Large intestine (tissue), 3 donors: Measurements from ENCODE around the gene RPL10. TPM values are rescaled to one million over a fixed set of nuclear protein-coding genes. Genes with fewer than 3 reads are reported as not detected.

Experiments
- DNase-seq, 2 donors: peaks; one replicate each; pipeline versions ENCODE4 v3.0.0 to v3.0.0-alpha.2; 2013
- H3K27ac ChIP-seq: one replicate; pipeline ENCODE4 v1.5.1; 2013; ENCODE audit warnings: low read length
- H3K27me3 ChIP-seq: 2 replicates; pipeline ENCODE4 v1.6.1; 2013; ENCODE audit warnings: low read length; ENCODE audit not compliant: control insufficient read depth, insufficient read depth
- H3K36me3 ChIP-seq: 2 replicates; pipeline ENCODE4 v1.6.1; 2013; ENCODE audit warnings: low read length; ENCODE audit not compliant: control insufficient read depth, insufficient read depth
- H3K4me1 ChIP-seq: one replicate; pipeline ENCODE4 v1.6.1; 2013; ENCODE audit warnings: low read length; ENCODE audit not compliant: control insufficient read depth, insufficient read depth
- H3K4me3 ChIP-seq: one replicate; pipeline ENCODE4 v1.5.1; 2013; ENCODE audit warnings: low read length
- H3K9me3 ChIP-seq: one replicate; pipeline ENCODE4 v1.6.1; 2013; ENCODE audit warnings: mild to moderate bottlenecking, low read depth, low read length, moderate library complexity; ENCODE audit not compliant: control insufficient read depth
- WGBS: methylation state at CpG from one replicate; pipeline ENCODE4 v1.1.5; 2013; ENCODE audit warnings: low lambda C conversion rate; ENCODE audit not compliant: insufficient coverage; 5-methylcytosine and 5-hydroxymethylcytosine counted together
- polyA plus RNA-seq: library from polyadenylated mRNA; unstranded; fragments of 120-200 nt; gene quantifications from one replicate; pipeline ENCODE4 v1.2.1, GENCODE V29; 2013

RPL10 gene
- polyA plus RNA-seq, 1 donor: 5,173 TPM

DNA sequence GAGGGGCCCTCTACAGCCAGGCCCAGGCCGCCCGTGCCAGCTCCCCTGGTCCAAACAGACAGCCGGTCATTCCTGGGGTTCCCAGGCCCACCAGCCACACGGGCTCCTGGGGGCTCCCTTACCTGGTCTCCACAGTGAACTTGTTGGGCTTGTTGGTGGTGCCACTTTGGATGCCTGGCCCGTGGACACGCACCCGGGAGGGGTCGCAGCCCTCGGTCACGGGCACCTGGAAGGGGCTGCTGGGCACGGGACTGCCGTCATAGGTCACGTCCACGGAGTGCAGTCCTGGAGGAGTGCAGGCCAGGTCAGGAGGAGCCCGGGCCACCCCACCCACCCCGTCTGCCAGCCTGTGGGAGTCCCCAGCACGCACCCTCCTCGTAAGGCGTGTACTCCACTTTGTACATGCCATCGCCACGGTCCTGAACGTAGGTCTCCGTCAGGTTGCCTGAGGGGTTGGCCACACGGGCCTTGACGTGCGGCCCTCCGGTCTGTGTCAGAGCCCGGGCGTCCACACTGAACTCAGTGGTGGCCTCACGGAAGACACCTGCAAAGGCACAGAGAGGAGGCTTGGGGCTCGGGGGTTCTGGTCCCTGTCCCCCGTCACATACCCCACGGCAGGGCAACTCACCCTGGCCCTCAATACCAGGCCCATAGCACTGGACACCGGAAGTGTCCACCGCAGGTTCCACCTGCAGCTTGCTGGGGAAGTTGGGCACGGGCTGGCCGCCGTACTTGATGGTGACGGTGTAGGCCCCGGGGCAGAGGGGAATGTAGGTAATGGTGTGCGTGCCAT lies 38.6 kb upstream of the RPL10 start:
- H3K36me3 ChIP-seq: peaks cover 30% of the 10 kb centered on the region
- no peak overlapping the region for H3K27ac ChIP-seq
- no peaks in the 10 kb centered on the region for H3K9me3 ChIP-seq
- DNase-seq: no peak
- no CpG with 5 or more reads among the region's 41 CpGs for WGBS
- H3K27me3 ChIP-seq: no peaks in the 10 kb centered on the region
- H3K4me1 ChIP-seq: no peaks in the 10 kb centered on the region
- H3K4me3 ChIP-seq: no peak overlapping the region

DNA sequence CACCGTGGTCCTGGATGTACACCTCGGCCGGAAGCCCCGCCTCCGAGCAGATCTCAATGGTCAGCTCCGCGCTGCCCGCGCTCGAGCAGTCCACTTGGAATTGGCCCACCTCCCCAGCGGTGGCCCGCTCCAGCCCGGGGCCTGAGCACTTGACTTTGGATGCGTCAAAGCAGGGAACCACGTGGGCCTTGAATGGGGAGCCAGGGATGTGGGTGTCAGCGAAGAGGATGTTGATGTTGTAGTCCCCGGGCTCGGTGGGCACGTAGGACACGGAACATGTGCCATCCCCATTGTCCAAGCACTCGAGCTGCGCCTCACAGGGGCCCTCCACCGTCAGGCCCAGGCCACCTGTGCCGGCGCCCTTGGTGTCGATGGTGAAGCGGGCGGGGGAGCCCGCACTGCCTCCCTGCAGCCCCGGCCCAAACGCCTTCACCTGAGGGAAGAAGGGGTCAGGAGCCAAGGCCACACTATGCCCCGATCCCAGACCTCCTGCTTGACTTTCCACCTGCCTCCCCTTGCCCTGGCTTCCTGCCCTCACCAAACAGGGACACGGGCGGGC lies 37.9 kb upstream of the RPL10 start:
- DNase-seq: no peak
- H3K4me1 ChIP-seq: no peaks in the 10 kb centered on the region
- WGBS: no CpG with 5 or more reads among the region's 34 CpGs
- peaks cover 35% of the 10 kb centered on the region for H3K36me3 ChIP-seq
- peaks cover 1% of the 10 kb centered on the region for H3K9me3 ChIP-seq
- no peak overlapping the region for H3K4me3 ChIP-seq
- H3K27me3 ChIP-seq: no peaks in the 10 kb centered on the region
- H3K27ac ChIP-seq: no peak overlapping the region

DNA sequence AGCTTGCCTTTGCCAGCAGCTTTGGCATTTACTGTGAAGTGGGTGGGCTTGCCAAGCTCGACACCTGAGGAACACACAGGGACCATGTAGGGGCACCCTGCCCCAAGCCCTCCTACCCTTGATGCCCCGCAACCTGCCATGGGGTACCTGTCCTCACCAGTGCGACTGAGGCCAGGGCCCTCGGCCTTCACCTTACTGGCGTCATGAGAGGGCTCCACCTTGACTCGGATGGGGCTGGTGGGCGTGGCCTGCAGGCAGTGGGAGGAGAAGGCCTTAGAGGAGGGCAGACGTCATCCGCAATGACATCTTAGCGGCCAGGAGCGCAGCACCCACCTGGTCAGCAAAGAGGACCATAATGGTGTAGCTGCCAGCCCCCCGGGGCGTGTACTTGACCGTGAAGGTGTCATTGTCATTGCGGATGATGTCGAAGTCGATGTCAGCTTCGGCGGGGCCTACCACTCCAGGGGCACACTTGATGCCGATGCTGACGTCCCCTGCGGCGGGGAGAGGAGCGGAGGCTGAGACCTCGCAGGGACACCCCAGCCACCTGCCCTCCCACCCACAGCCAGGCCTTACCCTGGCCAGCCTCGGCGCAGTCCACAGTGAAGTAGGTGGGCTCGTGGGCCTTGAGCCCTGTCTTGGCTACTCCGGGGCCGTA lies 36.0 kb upstream of the RPL10 start:
- peaks cover 3% of the 10 kb centered on the region for H3K9me3 ChIP-seq
- H3K4me1 ChIP-seq: no peaks in the 10 kb centered on the region
- WGBS: no CpG with 5 or more reads among the region's 30 CpGs
- H3K27ac ChIP-seq: no peak overlapping the region
- no peak overlapping the region for H3K4me3 ChIP-seq
- peaks cover 36% of the 10 kb centered on the region for H3K36me3 ChIP-seq
- no peaks in the 10 kb centered on the region for H3K27me3 ChIP-seq
- no peak for DNase-seq

DNA sequence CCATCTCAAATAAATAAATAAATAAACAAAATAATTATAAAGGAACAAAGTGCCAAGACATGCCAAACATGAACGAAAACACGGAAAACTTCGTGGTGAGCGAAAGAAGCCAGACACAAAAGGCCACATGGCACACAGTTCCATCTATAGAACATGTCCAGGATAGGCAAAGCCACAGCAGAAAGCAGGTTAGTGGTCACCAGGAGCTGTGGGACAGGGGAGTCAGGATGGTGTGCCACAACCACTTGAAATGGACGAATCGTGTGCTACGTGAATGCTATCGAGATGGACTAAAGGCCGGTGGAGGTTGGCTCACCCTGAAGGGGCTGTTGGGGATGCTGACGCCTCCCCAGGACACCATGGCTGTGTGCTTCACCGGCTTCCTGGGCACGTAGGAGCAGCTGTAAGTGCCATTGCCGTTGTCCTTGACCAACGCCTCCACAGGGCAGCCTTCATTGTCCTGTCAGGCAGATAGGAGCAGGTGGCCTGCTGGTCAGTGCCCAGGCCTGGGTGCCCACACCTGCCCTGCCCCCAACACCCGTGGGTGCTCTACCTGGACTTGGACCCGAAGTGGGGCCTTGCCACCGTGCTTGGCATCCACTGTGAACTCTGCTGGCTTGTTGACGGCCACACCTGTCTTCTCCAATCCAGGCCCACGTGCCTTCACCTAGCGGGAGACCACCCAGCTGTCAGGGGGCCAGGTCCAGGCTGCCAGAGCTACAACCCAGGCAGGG lies 34.3 kb upstream of the RPL10 start:
- WGBS: no CpG with 5 or more reads among the region's 20 CpGs
- no peak overlapping the region for H3K27ac ChIP-seq
- no peaks in the 10 kb centered on the region for H3K27me3 ChIP-seq
- peaks cover 4% of the 10 kb centered on the region for H3K4me1 ChIP-seq
- peaks cover 3% of the 10 kb centered on the region for H3K9me3 ChIP-seq
- no peak for DNase-seq
- H3K4me3 ChIP-seq: no peak overlapping the region
- H3K36me3 ChIP-seq: peaks cover 36% of the 10 kb centered on the region

DNA sequence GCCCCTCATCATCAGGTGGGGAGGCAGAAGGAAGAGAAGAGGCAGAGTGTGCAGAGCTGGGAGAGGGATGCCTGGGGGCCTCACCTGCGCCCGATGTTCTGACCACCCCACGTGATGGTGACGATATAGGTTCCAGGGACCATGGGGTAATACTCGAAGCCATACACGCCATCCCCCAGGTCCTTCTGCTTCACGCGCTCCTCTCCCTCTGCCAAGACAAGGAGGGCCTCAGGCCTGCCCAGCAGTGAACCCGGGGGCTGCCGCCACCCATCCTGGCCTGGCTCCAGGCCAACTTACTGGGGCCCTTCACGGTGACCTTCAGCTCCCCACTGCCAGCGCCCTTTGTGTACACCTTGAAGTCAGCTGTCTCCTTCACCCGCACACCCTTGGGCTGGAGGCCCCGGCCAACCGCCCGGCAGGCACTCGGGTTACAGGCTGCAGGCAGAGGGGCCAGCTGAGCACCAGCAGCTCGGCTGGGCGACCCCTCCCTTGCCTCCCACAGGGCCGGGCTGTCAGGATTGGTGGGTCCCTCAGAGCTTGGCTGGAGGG lies 33.1 kb upstream of the RPL10 start:
- Histone ChIP-seq H3K27me3 (peaks cover 6% of the 10 kb centered on the region), H3K4me1 (peaks cover 13% of the 10 kb centered on the region), H3K9me3 (peaks cover 3% of the 10 kb centered on the region), H3K36me3 (peaks cover 31% of the 10 kb centered on the region), H3K27ac (no peak overlapping the region), H3K4me3 (no peak overlapping the region)
- no CpG with 5 or more reads among the region's 20 CpGs for WGBS
- no peak for DNase-seq

DNA sequence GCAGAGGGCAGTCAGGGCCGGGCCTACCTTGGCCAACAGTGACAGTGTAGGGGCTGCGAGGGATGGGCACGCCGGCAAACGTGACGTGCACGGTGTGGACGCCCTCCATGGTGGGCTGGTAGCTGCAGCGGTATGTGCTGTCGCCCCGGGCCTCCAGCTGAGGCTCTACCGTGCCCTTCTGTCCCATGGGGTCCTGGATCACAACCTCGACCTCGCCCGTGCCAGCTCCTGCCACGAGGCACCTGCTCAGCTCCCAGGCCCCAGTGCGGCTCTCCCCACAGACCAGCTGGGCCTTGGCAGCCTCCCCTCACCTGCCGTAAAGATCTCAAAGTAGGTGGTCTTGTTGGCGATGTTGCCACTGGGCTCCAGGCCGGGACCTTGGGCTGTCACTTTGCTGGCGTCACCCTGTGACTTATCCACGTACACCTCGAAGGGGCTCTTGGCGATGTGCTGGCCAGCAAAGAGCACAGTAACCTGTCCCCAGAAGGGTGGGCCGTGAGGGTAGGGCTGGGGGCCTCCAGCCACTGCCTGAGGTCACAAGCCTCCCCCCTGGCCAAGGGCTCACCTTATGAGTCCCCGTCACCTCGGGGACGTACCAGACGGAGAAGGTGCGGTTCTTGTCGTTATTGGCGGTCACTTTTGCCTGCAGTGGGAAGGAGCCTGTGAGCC lies 32.0 kb upstream of the RPL10 start:
- no peak overlapping the region for H3K4me3 ChIP-seq
- no CpG with 5 or more reads among the region's 32 CpGs for WGBS
- peaks cover 15% of the 10 kb centered on the region for H3K4me1 ChIP-seq
- H3K36me3 ChIP-seq: peaks cover 28% of the 10 kb centered on the region
- peaks cover 9% of the 10 kb centered on the region for H3K27me3 ChIP-seq
- DNase-seq: no peak
- no peak overlapping the region for H3K27ac ChIP-seq
- H3K9me3 ChIP-seq: peaks cover 3% of the 10 kb centered on the region

DNA sequence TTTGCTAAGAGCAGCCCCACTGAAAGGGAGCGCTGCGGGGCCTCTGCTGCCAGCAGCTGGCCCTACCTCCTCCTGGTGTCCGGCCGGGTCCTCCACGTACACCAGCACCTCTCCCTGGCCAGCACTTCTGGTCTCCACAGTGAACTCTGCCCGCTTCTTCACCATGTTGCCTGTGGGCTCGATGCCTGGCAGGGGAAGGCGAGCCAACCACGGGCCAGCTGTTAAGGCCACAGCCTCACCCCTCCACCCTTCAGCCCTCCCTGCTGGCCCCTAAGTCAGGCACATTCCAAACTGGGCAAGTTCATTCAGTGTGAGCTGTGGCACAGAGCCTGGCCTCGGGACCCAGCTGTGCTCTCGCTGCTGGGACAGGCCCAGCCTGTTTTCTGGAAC lies 31.5 kb upstream of the RPL10 start:
- H3K27ac ChIP-seq: no peak overlapping the region
- peaks cover 25% of the 10 kb centered on the region for H3K36me3 ChIP-seq
- WGBS: no CpG with 5 or more reads among the region's 11 CpGs

DNA sequence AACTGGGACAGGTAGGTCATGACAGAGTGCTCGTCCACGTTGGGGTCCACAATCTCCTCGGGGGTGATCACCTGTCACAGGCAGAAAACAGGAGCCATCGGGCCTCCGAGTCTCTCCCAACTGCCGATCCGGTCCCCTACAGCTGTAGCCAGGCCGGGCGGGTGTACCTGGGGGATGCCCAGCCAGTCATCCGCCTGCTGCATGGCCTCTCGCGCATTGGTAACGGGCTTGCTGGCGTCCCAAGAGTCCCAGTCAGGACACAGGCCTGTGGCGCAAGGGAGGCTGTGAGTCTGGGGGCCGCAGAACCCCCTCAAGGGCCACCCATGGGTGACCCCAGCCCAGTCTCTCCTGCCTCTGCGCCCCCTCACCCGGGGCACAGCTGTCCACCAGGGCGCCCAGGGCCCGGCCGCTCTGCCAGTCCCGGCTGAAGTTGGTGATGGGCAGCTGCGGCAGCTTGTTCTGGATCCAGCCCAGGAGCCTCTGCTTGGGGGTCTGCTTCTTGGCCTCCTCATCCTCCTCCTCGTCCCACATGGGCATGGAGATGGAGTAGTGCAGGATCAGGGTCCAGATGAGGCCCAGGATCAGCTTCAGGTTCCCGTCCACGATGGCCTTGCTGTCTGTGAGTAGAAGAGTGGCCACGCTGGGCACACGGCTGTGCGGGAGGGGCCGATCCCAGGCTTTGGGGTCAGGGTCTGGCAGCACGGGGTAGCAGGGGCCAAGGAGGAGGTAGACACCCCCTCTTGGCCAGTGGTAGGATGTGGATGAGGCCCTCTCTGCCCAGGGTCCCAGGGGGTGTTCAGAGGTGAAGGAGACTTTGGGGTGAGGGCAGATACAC lies 30.5 kb upstream of the RPL10 start:
- WGBS: no CpG with 5 or more reads among the region's 31 CpGs
- H3K27ac ChIP-seq: no peak overlapping the region
- H3K4me1 ChIP-seq: peaks cover 15% of the 10 kb centered on the region
- DNase-seq: no peak
- peak overlapping the region; percentile 49 for H3K4me3 ChIP-seq
- peaks cover 19% of the 10 kb centered on the region for H3K36me3 ChIP-seq
- H3K9me3 ChIP-seq: peaks cover 7% of the 10 kb centered on the region
- H3K27me3 ChIP-seq: peaks cover 20% of the 10 kb centered on the region

More for the DNA sequence above, 31.5 kb upstream of the RPL10 start:
- peaks cover 12% of the 10 kb centered on the region for H3K27me3 ChIP-seq
- H3K4me1 ChIP-seq: peaks cover 15% of the 10 kb centered on the region
- H3K9me3 ChIP-seq: peaks cover 3% of the 10 kb centered on the region
- DNase-seq: no peak
- H3K4me3 ChIP-seq: no peak overlapping the region

DNA sequence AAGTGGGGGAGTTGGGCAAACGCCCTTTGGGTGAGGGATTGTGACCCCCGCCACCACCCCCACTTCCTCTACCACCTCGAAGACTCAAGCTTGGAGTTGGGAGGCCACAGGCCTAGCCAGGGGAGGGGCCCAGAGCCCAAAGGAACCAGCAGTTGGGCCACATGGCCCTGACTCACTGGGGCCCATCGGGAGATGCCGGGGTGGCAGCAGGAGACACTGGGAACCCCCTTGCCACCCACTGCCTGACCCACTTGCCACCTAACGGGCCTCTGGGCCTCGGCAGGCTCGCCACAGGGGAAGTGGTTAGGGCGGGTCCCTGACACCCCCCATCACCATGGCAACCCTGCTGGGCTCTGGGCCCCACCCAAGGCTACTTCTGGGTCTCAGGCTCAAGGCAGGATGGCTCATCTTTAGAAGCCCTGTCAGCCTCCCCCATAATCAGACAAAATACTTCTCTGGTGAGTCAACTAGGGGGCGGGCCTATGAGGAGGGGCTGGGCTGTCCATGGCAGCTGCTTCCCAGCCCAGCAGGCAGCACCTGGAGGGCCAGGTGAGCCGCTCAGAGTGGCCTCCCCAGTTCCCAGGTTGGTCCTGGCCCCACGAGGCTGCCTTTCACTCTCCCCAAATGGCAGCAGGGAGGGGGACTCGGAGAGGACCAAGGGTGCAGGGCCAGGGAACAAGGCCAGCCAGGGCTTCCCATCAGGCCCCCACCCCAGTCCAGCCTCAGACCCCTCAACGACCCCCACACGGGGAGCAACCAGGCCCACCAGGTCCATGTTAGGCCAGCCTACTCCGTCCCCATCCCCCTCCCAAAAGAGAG lies 29.3 kb upstream of the RPL10 start:
- no CpG with 5 or more reads among the region's 16 CpGs for WGBS
- H3K27ac ChIP-seq: peak overlapping the region; percentile 75
- peaks cover 16% of the 10 kb centered on the region for H3K36me3 ChIP-seq
- peak overlapping the region; percentile 49 for H3K4me3 ChIP-seq
- H3K9me3 ChIP-seq: peaks cover 7% of the 10 kb centered on the region
- peaks cover 17% of the 10 kb centered on the region for H3K4me1 ChIP-seq
- peak; percentile 43 to 59 for DNase-seq
- H3K27me3 ChIP-seq: peaks cover 21% of the 10 kb centered on the region
